ENCODE data around the gene OLFM4.

Gene OLFM4

GRCh38 chr13:53001444-53002225 lies 27.0 kb upstream of the OLFM4 start:
- no peak for DNase-seq (ENCODE audit: low read depth)
- no peak for TF ChIP-seq CTCF (IDR thresholded peaks at IDR 0.05; ENCODE audit: low read length, missing control alignments)

GRCh38 chr13:53004573-53004972 lies 24.0 kb upstream of the OLFM4 start:
- TF ChIP-seq CTCF (IDR thresholded peaks at IDR 0.05; ENCODE audit: low read length, missing control alignments) = no peak
- DNase-seq (ENCODE audit: low read depth) = no peak
- H3K4me3 ChIP-seq (replicated peaks; ENCODE audit: low read depth, low read length) = no peak overlapping the region

More at GRCh38 chr13:53001444-53002225, 27.0 kb upstream of the OLFM4 start:
- H3K4me3 ChIP-seq (replicated peaks; ENCODE audit: low read depth, low read length) = no peak overlapping the region

GRCh38 chr13:53005626-53006025 lies 23.0 kb upstream of the OLFM4 start:
- TF ChIP-seq CTCF (IDR thresholded peaks at IDR 0.05; ENCODE audit: low read length, missing control alignments) = no peak
- no peak overlapping the region for H3K4me3 ChIP-seq (replicated peaks; ENCODE audit: low read depth, low read length)
- no peak for DNase-seq (ENCODE audit: low read depth)

GRCh38 chr13:53007872-53008271 lies 20.7 kb upstream of the OLFM4 start:
- H3K4me3 ChIP-seq (replicated peaks; ENCODE audit: low read depth, low read length) = no peak overlapping the region
- TF ChIP-seq CTCF (IDR thresholded peaks at IDR 0.05; ENCODE audit: low read length, missing control alignments) = no peak
- no peak for DNase-seq (ENCODE audit: low read depth)

- no peak for TF ChIP-seq CTCF (IDR thresholded peaks at IDR 0.05; ENCODE audit: low read length, missing control alignments)
- DNase-seq (ENCODE audit: low read depth) = no peak
- H3K4me3 ChIP-seq (replicated peaks; ENCODE audit: low read depth, low read length) = no peak overlapping the region
These were observed 18.1 kb upstream of the OLFM4 start for GRCh38 chr13:53010374-53011105.

GRCh38 chr13:53012707-53013106 lies 15.9 kb upstream of the OLFM4 start:
- no peak overlapping the region for H3K4me3 ChIP-seq (replicated peaks; ENCODE audit: low read depth, low read length)
- no peak for TF ChIP-seq CTCF (IDR thresholded peaks at IDR 0.05; ENCODE audit: low read length, missing control alignments)
- no peak for DNase-seq (ENCODE audit: low read depth)
